GM21723 (cell line): ENCODE results near the gene ALS2.
"Not testable (repeated sequence)": the region's sequence is repeated elsewhere in the genome, so short reads cannot be mapped to it uniquely, and the experiment has no call there.

Experiments
- ATAC-seq: cut with Tn5 transposase; IDR thresholded peaks from one replicate; pipeline ENCODE4 v1.9.1; 2021; ENCODE audit warnings: mild to moderate bottlenecking, moderate library complexity; ENCODE audit not compliant: unreplicated experiment

Gene ALS2

GRCh38 chr2:201780674-201781493, at the start of gene ALS2:
Gene ALS2, minus strand, starts transcription at chr2:201780933. Its CDS starts 12,048 bp downstream, at chr2:201768885.
- peak; percentile 97 for ATAC-seq

DNA sequence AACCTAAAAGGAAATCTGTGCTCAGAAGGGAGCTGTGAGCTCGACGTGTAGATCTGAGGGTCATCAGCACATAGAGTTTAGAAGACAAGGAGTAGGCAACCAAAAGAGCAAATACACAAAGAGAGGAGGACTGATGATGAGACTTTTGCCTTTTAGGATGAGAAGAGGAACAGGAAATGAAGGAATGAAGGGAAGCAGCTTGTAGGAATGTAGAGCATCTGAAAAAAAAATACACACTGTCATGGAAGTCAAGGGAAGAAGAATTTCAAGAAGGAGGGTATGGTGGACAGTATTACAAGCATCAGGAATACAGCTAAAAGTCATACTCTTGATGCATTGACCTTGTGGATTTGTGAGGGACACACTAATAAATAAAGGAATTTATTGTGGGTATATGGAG, 47.5 kb upstream of the ALS2 start:
- ATAC-seq = no peak

- ATAC-seq = no peak
These were observed 46.9 kb upstream of the ALS2 start for GRCh38 chr2:201827621-201828020.

GRCh38 chr2:201824212-201824611, 43.5 kb upstream of the ALS2 start:
- no peak for ATAC-seq

DNA sequence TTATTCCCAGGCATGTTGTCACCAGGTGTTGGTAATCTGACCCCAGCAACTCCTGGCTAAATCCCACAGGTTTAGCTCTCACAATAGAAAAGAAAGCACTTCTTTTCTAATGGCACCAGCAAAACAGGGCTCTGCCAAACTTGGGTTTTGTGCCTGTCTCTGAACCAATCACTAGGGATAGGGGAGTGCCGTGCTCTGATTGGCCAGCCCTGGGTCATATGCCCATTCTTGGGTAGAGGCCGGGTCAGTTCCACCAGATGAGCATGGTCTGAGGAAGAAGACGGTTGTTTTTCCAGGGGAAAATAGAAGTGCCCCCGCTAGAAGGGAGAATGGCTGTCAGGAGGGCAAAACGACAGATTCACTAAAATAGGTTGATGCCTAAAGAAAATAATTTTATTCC, 40.3 kb upstream of the ALS2 start:
- ATAC-seq = no peak

GRCh38 chr2:201820383-201821007, 39.8 kb upstream of the ALS2 start:
- no peak for ATAC-seq

- ATAC-seq = no peak
These were observed 36.2 kb upstream of the ALS2 start for GRCh38 chr2:201816657-201817575.

DNA sequence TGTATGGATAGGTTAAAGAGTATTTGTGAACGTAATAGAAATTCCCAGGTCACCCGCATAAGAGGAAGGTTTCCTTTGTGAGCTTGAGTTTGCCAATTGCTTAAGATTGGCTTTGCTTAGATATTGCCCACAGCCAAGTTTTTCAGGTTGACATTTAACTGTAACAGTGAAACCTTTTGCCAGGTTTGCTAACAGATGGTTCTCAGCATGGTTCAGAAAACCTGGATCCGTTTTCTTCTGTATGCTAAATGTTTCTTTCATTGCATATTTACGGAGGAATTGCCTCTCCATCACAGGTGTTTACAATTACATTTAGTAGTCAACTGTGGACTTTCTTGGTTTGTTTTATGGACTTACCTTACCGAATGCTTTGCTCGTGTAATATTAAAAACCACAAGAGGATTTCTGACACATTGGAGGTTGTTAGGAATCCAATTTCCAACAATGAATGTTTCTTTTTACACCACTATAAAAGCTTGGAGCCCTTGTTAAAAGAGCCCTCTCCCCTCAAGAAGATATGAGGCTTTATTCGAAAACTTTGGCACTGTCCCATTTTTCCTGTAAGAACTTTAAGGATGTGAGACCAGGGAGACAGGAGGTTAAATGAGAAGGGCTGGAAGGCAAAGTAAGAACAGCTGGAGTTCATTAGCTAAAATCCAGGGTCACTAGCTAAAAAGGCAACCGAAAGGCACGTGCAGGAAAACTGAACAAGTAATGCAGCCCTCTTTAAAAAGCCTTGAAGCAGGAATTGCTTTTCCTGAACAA, 33.4 kb upstream of the ALS2 start:
- ATAC-seq = no peak

- ATAC-seq = not testable (repeated sequence)
These were observed 29.9 kb upstream of the ALS2 start for GRCh38 chr2:201810604-201811003.

GRCh38 chr2:201809633-201810032, 28.9 kb upstream of the ALS2 start:
- no peak for ATAC-seq

DNA sequence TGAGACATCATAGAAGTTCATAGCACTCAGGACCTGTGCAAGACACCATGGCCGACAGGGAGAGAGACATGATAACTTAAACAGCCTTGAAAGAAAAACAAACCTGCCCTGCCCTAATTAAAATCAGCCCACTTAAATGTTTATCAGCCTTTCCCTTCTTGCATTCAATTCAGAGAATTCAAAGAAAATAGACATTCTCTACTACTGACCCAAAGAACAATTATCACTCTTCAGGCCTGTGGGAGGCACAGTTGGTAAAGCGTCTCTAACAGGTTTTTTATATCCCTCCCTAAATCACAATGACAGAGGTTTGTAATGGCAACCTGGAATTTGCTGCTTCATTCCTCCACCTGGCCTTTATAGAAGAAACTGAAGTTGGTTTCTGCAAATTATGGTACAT, 27.3 kb upstream of the ALS2 start:
- no peak for ATAC-seq

- no peak for ATAC-seq
These were observed 26.8 kb upstream of the ALS2 start for GRCh38 chr2:201807452-201807999.

- ATAC-seq = no peak
These were observed 25.9 kb upstream of the ALS2 start, which contains the start of gene CDK15 for GRCh38 chr2:201806442-201807170. Gene CDK15, plus strand, starts transcription at chr2:201806537. Its CDS starts 128 bp downstream, at chr2:201806665.

DNA sequence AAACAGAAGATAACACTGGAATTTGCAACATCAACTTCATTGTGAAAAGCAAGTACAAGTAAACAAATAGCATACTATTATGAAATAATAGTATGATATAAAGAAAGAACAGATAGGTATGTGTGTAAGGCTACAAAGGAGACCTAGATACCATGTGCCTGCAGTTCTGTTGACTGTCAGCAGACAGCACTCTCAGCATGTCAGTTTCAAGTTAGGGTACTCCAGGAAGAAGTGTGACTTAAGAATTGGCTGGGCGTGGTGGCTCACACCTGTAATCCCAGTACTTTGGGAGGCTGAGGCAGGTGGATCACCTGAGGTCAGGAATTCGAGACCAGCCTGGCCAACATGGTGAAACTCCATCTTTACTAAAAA, 18.2 kb upstream of the ALS2 start:
- ATAC-seq = not testable (repeated sequence)

DNA sequence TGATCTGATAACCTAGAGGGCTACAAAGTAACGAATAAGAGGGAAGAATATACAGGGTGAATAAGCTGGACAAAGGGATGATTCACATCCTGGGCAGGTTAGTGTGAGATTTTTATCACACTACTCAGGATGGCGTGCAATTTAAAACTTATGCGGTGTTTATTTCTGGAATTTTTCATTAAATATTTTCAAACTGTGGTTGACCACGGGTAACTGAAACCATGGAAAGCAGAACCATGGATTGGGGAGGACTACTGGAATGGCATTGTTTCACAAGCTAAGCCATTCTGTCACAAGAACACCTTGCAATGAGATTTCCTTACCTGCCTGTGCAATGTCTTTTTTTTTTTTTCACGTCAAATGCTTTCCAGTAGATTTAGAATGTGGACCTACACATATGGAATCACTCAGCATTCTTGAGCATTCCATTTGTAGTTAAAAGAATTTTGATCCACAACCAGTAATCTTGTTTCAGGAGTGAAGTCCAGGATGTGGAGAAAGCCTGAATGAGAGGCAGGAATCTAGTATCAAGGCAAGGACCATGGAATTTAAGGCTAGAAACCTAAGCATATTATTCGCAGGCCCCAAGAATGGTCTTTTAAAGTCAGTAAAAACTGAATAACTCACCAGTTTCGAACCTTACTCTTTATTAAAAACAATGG, 17.6 kb upstream of the ALS2 start:
- ATAC-seq = no peak

DNA sequence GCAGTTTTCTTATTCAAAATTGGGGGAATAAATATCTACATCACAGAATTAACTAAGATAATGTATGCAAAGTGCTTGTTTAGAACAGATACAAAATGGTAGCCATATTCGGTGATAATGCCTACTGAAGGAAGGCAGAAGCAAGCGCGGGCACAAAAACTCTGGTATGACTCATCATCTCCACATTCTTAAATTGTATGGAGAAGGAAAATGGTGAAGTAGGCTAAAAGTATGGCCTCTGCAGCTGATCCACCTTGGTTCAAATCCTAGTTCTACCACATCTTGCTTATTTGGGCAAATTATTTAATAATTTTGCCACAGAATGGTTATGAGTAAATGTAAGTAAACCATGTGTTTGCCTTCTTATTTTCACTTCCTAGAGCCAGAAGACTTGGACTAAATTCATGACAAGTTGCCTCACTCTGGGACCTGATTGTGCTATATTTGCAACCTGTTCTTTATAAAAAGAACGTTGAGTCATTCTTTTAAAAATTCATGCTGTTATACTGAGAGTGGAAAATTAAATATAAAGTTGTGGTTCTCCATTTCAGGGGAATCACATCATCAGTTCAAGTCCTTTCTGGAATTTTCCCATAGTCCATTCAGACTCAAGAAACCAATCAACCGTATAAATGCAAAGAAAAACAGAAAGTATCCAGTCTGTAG, 16.6 kb upstream of the ALS2 start:
- no peak for ATAC-seq

DNA sequence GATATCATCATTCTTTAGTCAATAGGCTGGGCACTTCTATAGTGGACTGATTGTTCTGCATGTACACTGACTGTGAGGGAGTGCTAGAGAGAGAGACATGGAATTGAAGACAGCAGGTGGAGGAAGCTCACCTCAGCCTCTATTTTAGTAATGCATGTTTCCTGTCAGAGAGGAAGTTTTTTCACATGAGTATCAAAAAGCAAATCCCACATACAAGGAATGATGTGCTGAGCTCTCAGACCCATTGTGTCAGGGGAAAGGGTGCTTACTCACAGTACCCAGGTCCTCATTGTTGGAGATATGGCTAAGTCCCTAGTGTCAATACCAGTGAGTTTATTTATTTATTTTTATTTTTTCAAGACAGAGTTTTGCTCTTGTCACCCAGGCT, 15.7 kb upstream of the ALS2 start:
- no peak for ATAC-seq

DNA sequence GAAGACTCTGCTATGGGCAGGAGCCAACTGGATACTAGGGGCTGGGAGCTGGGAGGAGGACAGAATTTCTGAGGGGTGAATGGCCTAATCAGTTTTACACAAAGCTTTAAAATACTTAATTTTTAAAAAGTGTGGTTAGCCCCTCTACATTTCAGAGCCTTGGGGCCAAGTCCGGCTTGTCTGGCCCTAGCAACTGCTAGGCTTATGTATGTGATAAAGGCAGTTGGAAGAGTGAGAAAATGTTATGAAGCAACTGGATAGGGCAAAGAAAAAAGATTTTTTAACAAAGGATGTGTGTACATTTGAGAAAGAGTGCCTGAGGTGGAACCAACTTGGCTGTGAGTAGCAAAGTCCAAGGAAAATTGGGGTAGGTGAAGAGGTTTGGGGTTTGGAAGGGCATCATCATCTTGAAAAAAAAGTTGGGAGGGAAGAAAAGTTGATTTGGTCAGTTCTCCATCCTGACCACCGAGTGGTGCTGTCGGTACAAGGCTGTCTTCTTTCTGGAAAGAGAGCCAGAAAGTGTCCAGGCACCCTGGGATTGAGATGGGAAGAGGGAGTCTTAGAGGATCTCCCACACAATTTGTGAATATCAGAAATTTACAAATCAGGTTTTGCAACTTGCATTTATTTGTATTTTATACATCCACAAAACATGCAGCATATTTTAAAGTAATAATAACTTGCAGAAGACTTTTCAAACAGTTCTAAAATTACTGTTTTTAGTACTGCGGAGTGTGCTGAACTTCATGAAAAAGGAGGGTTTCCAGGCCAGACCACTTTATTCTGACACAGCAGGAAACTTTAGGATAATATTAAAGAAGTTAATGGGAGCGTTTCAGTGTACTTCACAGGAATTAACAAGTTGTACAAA, 15.1 kb upstream of the ALS2 start:
- no peak for ATAC-seq
